ENCODE measurements around the gene HOXA13. TPM values are rescaled to one million over a fixed set of nuclear protein-coding genes. Genes with fewer than 3 reads are reported as not detected.

The HOXA13 gene
- total RNA-seq, 1 experiment from 2014 or later = 1.3 TPM

DNA sequence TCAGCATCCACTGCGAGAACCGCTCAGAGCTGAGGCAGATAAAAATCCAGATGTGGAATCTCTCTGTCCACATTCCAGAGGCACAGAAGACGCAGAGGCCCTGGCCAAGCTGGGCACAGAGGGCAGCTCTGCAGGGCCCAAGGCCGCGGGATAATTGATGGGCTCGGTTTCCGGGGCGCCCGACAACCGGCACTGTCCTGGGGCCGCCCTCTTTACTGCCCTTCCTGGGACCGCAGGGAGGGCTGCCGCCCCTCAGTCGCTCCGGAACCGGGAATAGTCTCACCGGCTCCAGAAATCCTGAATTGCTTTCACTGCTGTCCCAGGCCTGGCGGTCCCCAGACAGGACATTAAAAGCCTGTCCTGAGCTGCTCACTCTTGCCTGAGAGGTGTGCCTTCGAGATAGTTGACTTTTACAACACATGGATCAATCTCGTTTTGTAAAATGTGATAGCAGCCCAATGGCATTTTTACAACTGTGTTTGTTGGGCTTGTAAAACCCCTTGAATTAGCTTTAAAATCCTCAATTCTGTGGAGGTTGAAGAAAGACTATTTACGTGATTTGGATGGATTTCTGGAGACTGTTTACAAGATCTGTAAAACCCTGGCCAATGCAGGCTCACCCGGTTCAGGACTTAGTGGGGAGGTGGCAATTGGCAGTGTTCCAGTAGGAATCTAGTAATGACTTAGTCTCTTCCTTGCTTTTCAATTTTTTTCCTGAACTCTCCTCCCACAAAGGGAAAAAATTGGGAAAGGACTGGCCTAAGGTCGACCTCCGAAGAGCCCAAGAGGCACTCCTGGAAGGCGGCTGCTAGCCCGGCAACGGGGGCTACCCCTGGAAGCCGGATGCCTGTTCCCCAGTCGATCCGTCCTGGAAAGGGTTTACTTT is 50.9 kb downstream of the HOXA13 start:
- Mint-ChIP-seq H3K4me1 (ENCODE audit: low read depth, unreplicated experiment) (peaks cover 11% of the 10 kb centered on the region), H3K4me3 (ENCODE audit: low read depth, unreplicated experiment) (peak overlapping the region; percentile 76), H3K36me3 (ENCODE audit: insufficient read depth, unreplicated experiment) (peaks cover 37% of the 10 kb centered on the region), H3K27ac (ENCODE audit: unreplicated experiment) (peak overlapping the region; percentile 8), H3K27me3 (ENCODE audit: unreplicated experiment) (peaks cover 32% of the 10 kb centered on the region), H3K9me3 (ENCODE audit: low read depth, unreplicated experiment) (no peaks in the 10 kb centered on the region)
- intact Hi-C loops (cut with micrococcal nuclease; ENCODE audit: unreplicated experiment) = no loop called here
- TF ChIP-seq, protein P1, sequence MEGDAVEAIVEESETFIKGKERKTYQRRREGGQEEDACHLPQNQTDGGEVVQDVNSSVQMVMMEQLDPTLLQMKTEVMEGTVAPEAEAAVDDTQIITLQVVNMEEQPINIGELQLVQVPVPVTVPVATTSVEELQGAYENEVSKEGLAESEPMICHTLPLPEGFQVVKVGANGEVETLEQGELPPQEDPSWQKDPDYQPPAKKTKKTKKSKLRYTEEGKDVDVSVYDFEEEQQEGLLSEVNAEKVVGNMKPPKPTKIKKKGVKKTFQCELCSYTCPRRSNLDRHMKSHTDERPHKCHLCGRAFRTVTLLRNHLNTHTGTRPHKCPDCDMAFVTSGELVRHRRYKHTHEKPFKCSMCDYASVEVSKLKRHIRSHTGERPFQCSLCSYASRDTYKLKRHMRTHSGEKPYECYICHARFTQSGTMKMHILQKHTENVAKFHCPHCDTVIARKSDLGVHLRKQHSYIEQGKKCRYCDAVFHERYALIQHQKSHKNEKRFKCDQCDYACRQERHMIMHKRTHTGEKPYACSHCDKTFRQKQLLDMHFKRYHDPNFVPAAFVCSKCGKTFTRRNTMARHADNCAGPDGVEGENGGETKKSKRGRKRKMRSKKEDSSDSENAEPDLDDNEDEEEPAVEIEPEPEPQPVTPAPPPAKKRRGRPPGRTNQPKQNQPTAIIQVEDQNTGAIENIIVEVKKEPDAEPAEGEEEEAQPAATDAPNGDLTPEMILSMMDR (IDR thresholded peaks at IDR 0.05; ENCODE audit: unreplicated experiment) = no peak
- BruUV-seq (replicated peaks) = no TSS peak
- no peak for DNase-seq
- CTCF ChIA-PET = interaction anchor here (0.8 to 2.4 kb wide), 6 partner anchors 12 to 467 kb away, joined by 3 to 21 read pairs (median 6); partner anchors contain the start of genes HOXA10 and SKAP2

DNA sequence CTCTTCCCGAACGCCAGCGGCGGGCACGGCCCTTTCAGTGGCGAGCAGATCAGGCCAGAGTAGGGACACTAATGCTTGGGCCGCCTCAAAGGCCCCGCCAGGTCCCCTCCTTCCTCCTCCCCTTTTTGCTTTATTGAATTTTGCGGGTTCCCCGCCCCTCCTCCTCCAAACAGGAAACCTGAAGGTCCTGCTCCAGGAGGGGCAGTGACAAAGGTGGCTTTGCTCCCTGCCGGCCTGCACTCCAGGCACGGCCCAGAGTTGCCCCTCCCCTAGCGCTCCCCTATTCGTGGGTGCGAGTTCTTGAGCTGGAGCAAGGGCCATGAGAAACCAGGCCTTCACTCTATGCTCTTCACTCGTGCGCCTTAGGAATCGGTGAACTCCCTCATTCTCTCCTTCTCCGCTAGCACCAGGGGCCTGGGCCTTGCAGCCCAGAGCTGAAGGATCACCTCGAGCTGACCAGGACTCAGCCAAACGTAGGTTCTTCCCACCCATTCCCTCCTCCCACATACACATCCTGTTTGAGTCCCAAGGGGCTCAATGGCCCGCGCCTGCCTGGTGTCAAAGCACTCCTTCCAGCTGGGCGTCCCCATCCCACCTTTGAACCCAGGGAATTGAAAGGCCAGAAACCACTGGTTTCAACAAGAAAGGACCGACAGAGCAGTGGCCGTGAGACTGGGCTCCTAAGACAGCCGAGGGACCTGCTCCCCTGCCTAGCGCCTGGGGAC is 51.7 kb downstream of the HOXA13 start:
- no TSS peak for BruUV-seq (replicated peaks)
- intact Hi-C loops (cut with micrococcal nuclease; ENCODE audit: unreplicated experiment) = no loop called here
- H3K9me3 Mint-ChIP-seq (ENCODE audit: low read depth, unreplicated experiment) = no peaks in the 10 kb centered on the region
- peaks cover 24% of the 10 kb centered on the region for H3K27me3 Mint-ChIP-seq (ENCODE audit: unreplicated experiment)
- peak overlapping the region; percentile 76 for H3K4me3 Mint-ChIP-seq (ENCODE audit: low read depth, unreplicated experiment)
- peak; percentile 80 for DNase-seq
- H3K4me1 Mint-ChIP-seq (ENCODE audit: low read depth, unreplicated experiment) = peaks cover 11% of the 10 kb centered on the region
- CTCF ChIA-PET = interaction anchor here (0.6 to 1.3 kb wide), 4 partner anchors 285 to 771 kb away, joined by 3 to 5 read pairs (median 4); no protein-coding TSS in a partner anchor
- no peak overlapping the region for H3K27ac Mint-ChIP-seq (ENCODE audit: unreplicated experiment)
- TF ChIP-seq, protein P1 (IDR thresholded peaks at IDR 0.05; ENCODE audit: unreplicated experiment) = no peak
- peaks cover 37% of the 10 kb centered on the region for H3K36me3 Mint-ChIP-seq (ENCODE audit: insufficient read depth, unreplicated experiment)

DNA sequence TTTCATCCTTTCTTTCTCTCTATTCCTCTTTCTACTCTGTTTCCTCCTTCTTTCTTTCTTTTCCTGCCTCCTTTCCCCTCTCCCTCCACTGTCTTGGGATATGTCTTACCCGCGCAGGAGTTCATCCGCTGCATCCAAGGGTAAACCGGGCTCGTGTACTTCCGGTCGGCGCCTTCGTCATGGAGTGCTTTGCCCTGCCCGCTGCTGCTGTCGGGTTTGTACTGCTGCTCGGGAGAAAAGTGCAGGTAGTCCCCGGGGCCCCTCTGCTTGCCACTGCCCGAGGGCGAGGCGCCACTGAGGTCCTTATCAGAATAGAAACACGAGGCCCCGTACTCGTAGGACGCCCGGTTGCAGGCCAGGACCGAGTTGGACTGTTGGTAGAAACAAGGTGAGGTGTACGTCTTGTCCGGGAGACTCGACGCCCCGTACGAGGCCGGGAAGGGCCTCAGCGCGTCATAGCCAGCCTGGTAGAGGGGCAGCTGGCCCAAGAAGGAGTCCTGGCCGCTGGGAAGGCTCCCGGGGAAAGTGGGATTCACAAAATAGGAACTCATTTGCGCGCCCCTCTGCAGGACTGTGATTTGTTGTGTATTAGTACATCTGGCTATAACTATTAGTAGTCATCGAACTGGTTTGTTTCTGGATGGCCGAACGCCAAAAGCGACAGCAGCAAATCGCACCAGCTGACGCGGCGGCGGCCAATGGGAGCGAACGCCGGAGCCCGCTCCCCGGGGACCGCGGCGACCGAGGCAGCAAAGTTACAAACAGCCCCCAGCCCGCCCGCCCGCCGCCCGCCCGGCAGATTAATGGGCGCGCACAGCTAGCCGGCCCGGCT is 52.5 kb downstream of the HOXA13 start, which contains the start of gene HOXA6:
Gene HOXA6 (minus strand): TSS at position 576 of the 832 bp plus-strand sequence. CDS start 25 bp downstream, at position 551.
- Mint-ChIP-seq H3K27ac (ENCODE audit: unreplicated experiment) (no peak within 1 kb of the TSS), H3K4me3 (ENCODE audit: low read depth, unreplicated experiment) (peak within 1 kb of the TSS; percentile 76), H3K9me3 (ENCODE audit: low read depth, unreplicated experiment) (no peaks in the 10 kb centered on the region), H3K27me3 (ENCODE audit: unreplicated experiment) (peaks cover 16% of the 10 kb centered on the region), H3K4me1 (ENCODE audit: low read depth, unreplicated experiment) (peaks cover 11% of the 10 kb centered on the region), H3K36me3 (ENCODE audit: insufficient read depth, unreplicated experiment) (peaks cover 37% of the 10 kb centered on the region)
- CTCF ChIA-PET = interaction anchor here (0.6 to 1.0 kb wide), 2 partner anchors 284 to 770 kb away, joined by 4 to 5 read pairs; no protein-coding TSS in a partner anchor
- peak; percentile 78 for DNase-seq
- TF ChIP-seq, protein P1 (IDR thresholded peaks at IDR 0.05; ENCODE audit: unreplicated experiment) = no peak
- intact Hi-C loops (cut with micrococcal nuclease; ENCODE audit: unreplicated experiment) = no loop called here
- no TSS peak for BruUV-seq (replicated peaks)

Data from Calu3 (cell line).